Colonic mucosa (tissue), 4 donors: Measurements from ENCODE around the gene BNC1. TPM values are rescaled to one million over a fixed set of nuclear protein-coding genes. Genes with fewer than 3 reads are reported as not detected.

Experiments used
- DNase-seq: peaks from one replicate; pipeline ENCODE4 v3.0.0-alpha.2; 2020
- H3K27ac ChIP-seq: fragments of 200-600 bp; one replicate; pipeline ENCODE4 v1.8.0; 2021
- H3K27me3 ChIP-seq: fragments of 200-600 bp; one replicate; pipeline ENCODE4 v1.8.0; 2021
- H3K36me3 ChIP-seq: fragments of 200-600 bp; one replicate; pipeline ENCODE4 v1.8.0; 2021
- H3K4me1 ChIP-seq: fragments of 200-600 bp; one replicate; pipeline ENCODE4 v1.8.0; 2021; ENCODE audit warnings: mild to moderate bottlenecking
- H3K4me3 ChIP-seq: fragments of 200-600 bp; one replicate; pipeline ENCODE4 v1.8.0; 2021
- H3K9ac ChIP-seq, 2 donors: one replicate each; pipeline ENCODE4 v1.7.0; 2013; ENCODE audit warnings: control low read depth in 2 of 2, low read depth in 2 of 2, low read length in 2 of 2
- H3K9me3 ChIP-seq: fragments of 200-600 bp; one replicate; pipeline ENCODE4 v1.8.0; 2021
- intact Hi-C: fragments of 100-400 bp; cut with DNase I; formaldehyde crosslinking; loops from one replicate; pipeline ENCODE4 v1.14.1; 2022
- total RNA-seq, 2 donors: library from RNA; stranded (reverse); fragmentation: NEBNext Ultra II Directional in 1 of 2; extraction: Animal tissue kit (Norgen Biotek cat#: 25700) in 1 of 2; gene quantifications; one replicate each; pipeline ENCODE4 v1.2.1, GENCODE V29; 2021
- TF ChIP-seq, protein P1 (sequence below): fragments of 200-600 bp; IDR thresholded peaks from one replicate; pipeline ENCODE4 v1.8.0; 2022; ENCODE audit warnings: antibody characterized with exemption, mild to moderate bottlenecking
- donor health status: healthy.
- donor health status: DM: no; HTN: no; CAD: no.
- donor health status: DM: no; HTN: no; CAD: no.

Gene BNC1
- total RNA-seq, 2 donors from 2014 or later = not detected

- no peaks in the 10 kb centered on the region for H3K27me3 ChIP-seq
- DNase-seq = no peak
- H3K9me3 ChIP-seq = no peaks in the 10 kb centered on the region
- no peak overlapping the region for H3K27ac ChIP-seq
- H3K9ac ChIP-seq = no peak overlapping the region
- intact Hi-C loops = no loop called here
- no peaks in the 10 kb centered on the region for H3K36me3 ChIP-seq
- TF ChIP-seq, protein P1, sequence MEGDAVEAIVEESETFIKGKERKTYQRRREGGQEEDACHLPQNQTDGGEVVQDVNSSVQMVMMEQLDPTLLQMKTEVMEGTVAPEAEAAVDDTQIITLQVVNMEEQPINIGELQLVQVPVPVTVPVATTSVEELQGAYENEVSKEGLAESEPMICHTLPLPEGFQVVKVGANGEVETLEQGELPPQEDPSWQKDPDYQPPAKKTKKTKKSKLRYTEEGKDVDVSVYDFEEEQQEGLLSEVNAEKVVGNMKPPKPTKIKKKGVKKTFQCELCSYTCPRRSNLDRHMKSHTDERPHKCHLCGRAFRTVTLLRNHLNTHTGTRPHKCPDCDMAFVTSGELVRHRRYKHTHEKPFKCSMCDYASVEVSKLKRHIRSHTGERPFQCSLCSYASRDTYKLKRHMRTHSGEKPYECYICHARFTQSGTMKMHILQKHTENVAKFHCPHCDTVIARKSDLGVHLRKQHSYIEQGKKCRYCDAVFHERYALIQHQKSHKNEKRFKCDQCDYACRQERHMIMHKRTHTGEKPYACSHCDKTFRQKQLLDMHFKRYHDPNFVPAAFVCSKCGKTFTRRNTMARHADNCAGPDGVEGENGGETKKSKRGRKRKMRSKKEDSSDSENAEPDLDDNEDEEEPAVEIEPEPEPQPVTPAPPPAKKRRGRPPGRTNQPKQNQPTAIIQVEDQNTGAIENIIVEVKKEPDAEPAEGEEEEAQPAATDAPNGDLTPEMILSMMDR = no peak
- H3K4me1 ChIP-seq = no peaks in the 10 kb centered on the region
- H3K4me3 ChIP-seq = no peak overlapping the region
Observed at GRCh38 chr15:83304861-83305703, 20.6 kb upstream of the BNC1 start.

GRCh38 chr15:83303535-83303934, 19.1 kb upstream of the BNC1 start:
- Histone ChIP-seq H3K4me1 (no peaks in the 10 kb centered on the region), H3K36me3 (no peaks in the 10 kb centered on the region), H3K4me3 (no peak overlapping the region), H3K27me3 (no peaks in the 10 kb centered on the region), H3K9ac (no peak overlapping the region), H3K9me3 (no peaks in the 10 kb centered on the region), H3K27ac (no peak overlapping the region)
- intact Hi-C loops = no loop called here
- no peak for DNase-seq
- TF ChIP-seq, protein P1 = no peak

GRCh38 chr15:83300826-83301225, 16.4 kb upstream of the BNC1 start:
- no peak for DNase-seq
- no peak overlapping the region for H3K4me3 ChIP-seq
- no peaks in the 10 kb centered on the region for H3K9me3 ChIP-seq
- no peaks in the 10 kb centered on the region for H3K36me3 ChIP-seq
- no peaks in the 10 kb centered on the region for H3K4me1 ChIP-seq
- TF ChIP-seq, protein P1 = no peak
- intact Hi-C loops = no loop called here
- no peak overlapping the region for H3K27ac ChIP-seq
- H3K9ac ChIP-seq = no peak overlapping the region
- no peaks in the 10 kb centered on the region for H3K27me3 ChIP-seq

DNA sequence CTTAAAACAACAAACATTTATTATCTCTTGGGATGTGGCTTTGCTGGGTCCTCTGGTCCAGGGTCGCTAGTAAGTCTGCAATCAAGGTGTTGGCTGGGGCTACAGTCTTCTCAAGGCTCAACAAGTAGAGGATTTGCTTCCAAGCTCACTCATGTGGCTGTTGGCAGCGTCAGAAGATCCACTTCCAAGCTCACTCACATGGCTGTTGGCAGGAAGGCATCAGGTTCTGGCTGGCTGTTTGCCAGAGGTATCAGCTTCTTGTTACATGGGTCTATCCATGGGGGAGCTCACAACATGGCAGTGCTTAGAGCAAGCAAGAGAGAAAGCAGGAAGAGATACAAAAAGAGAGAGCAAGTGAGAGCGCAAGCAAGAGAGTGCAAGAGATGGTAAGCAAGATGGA, 15.0 kb upstream of the BNC1 start:
- H3K27ac ChIP-seq = no peak overlapping the region
- no peaks in the 10 kb centered on the region for H3K4me1 ChIP-seq
- intact Hi-C loops = no loop called here
- no peaks in the 10 kb centered on the region for H3K36me3 ChIP-seq
- H3K9me3 ChIP-seq = no peaks in the 10 kb centered on the region
- DNase-seq = no peak
- no peak overlapping the region for H3K4me3 ChIP-seq
- H3K27me3 ChIP-seq = no peaks in the 10 kb centered on the region
- TF ChIP-seq, protein P1 = no peak
- no peak overlapping the region for H3K9ac ChIP-seq

GRCh38 chr15:83295417-83295816, 11.0 kb upstream of the BNC1 start:
- intact Hi-C loops = no loop called here
- Histone ChIP-seq H3K27me3 (no peaks in the 10 kb centered on the region), H3K9me3 (no peaks in the 10 kb centered on the region), H3K9ac (no peak overlapping the region), H3K4me1 (no peaks in the 10 kb centered on the region), H3K36me3 (no peaks in the 10 kb centered on the region), H3K4me3 (no peak overlapping the region), H3K27ac (no peak overlapping the region)
- no peak for DNase-seq
- TF ChIP-seq, protein P1 = no peak
